ENCODE data around the gene GRID1.

Gene GRID1

GRCh38 chr10:85900061-85900460 lies 466.5 kb downstream of the GRID1 start:
- no peak for DNase-seq (ENCODE audit: low read depth, low spot score)
- no peak overlapping the region for H3K4me3 ChIP-seq (ENCODE audit: low read length)

GRCh38 chr10:85891472-85891871 lies 475.1 kb downstream of the GRID1 start:
- H3K4me3 ChIP-seq (ENCODE audit: low read length) = no peak overlapping the region
- no peak for DNase-seq (ENCODE audit: low read depth, low spot score)

- no peak for DNase-seq (ENCODE audit: low read depth, low spot score)
- no peak overlapping the region for H3K4me3 ChIP-seq (ENCODE audit: low read length)
Observed at GRCh38 chr10:85888559-85888958, 478.0 kb downstream of the GRID1 start.

GRCh38 chr10:85888004-85888403 lies 478.6 kb downstream of the GRID1 start:
- H3K4me3 ChIP-seq (ENCODE audit: low read length) = no peak overlapping the region

GRCh38 chr10:85874208-85874607 lies 492.4 kb downstream of the GRID1 start:
- DNase-seq (ENCODE audit: low read depth, low spot score) = no peak

More at GRCh38 chr10:85888004-85888403, 478.6 kb downstream of the GRID1 start:
- DNase-seq (ENCODE audit: low read depth, low spot score) = no peak

GRCh38 chr10:85873063-85873462 lies 493.5 kb downstream of the GRID1 start:
- DNase-seq (ENCODE audit: low read depth, low spot score) = no peak
- no peak overlapping the region for H3K4me3 ChIP-seq (ENCODE audit: low read length)

More at GRCh38 chr10:85874208-85874607, 492.4 kb downstream of the GRID1 start:
- H3K4me3 ChIP-seq (ENCODE audit: low read length) = no peak overlapping the region

GRCh38 chr10:85868627-85869499 lies 497.7 kb downstream of the GRID1 start:
- H3K4me3 ChIP-seq (ENCODE audit: low read length) = no peak overlapping the region
- no peak for DNase-seq (ENCODE audit: low read depth, low spot score)

- no peak for DNase-seq (ENCODE audit: low read depth, low spot score)
- no peak overlapping the region for H3K4me3 ChIP-seq (ENCODE audit: low read length)
Observed at GRCh38 chr10:85864868-85865526, 501.6 kb downstream of the GRID1 start.

- DNase-seq (ENCODE audit: low read depth, low spot score) = no peak
Observed at GRCh38 chr10:85864173-85864549, 502.4 kb downstream of the GRID1 start.

GRCh38 chr10:85863301-85864172 lies 503.1 kb downstream of the GRID1 start:
- DNase-seq (ENCODE audit: low read depth, low spot score) = no peak
- H3K4me3 ChIP-seq (ENCODE audit: low read length) = no peak overlapping the region

More at GRCh38 chr10:85864173-85864549, 502.4 kb downstream of the GRID1 start:
- no peak overlapping the region for H3K4me3 ChIP-seq (ENCODE audit: low read length)

GRCh38 chr10:85862771-85863170 lies 503.8 kb downstream of the GRID1 start:
- DNase-seq (ENCODE audit: low read depth, low spot score) = no peak
- no peak overlapping the region for H3K4me3 ChIP-seq (ENCODE audit: low read length)

- no peak for DNase-seq (ENCODE audit: low read depth, low spot score)
- no peak overlapping the region for H3K4me3 ChIP-seq (ENCODE audit: low read length)
Observed at GRCh38 chr10:85861513-85862197, 504.9 kb downstream of the GRID1 start.

- no peak for DNase-seq (ENCODE audit: low read depth, low spot score)
- no peak overlapping the region for H3K4me3 ChIP-seq (ENCODE audit: low read length)
Observed at GRCh38 chr10:85859859-85860258, 506.7 kb downstream of the GRID1 start.

- no peak overlapping the region for H3K4me3 ChIP-seq (ENCODE audit: low read length)
- DNase-seq (ENCODE audit: low read depth, low spot score) = no peak
Observed at GRCh38 chr10:85858776-85859515, 507.6 kb downstream of the GRID1 start.

- no peak for DNase-seq (ENCODE audit: low read depth, low spot score)
- no peak overlapping the region for H3K4me3 ChIP-seq (ENCODE audit: low read length)
Observed at GRCh38 chr10:85857791-85858190, 508.8 kb downstream of the GRID1 start.

GRCh38 chr10:85857305-85857704 lies 509.3 kb downstream of the GRID1 start:
- H3K4me3 ChIP-seq (ENCODE audit: low read length) = no peak overlapping the region
- no peak for DNase-seq (ENCODE audit: low read depth, low spot score)

GRCh38 chr10:85851934-85852333 lies 514.7 kb downstream of the GRID1 start:
- DNase-seq (ENCODE audit: low read depth, low spot score) = no peak
- no peak overlapping the region for H3K4me3 ChIP-seq (ENCODE audit: low read length)

GRCh38 chr10:85851325-85851724 lies 515.3 kb downstream of the GRID1 start:
- no peak for DNase-seq (ENCODE audit: low read depth, low spot score)
- no peak overlapping the region for H3K4me3 ChIP-seq (ENCODE audit: low read length)
